GM04504 (cell line): ENCODE results near the gene YPEL1.

Experiments
- DNase-seq: peaks from one replicate; pipeline ENCODE4 v3.0.0-alpha.2; 2012; ENCODE audit warnings: low read depth

The YPEL1 gene, protein sequence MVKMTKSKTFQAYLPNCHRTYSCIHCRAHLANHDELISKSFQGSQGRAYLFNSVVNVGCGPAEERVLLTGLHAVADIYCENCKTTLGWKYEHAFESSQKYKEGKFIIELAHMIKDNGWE

DNA sequence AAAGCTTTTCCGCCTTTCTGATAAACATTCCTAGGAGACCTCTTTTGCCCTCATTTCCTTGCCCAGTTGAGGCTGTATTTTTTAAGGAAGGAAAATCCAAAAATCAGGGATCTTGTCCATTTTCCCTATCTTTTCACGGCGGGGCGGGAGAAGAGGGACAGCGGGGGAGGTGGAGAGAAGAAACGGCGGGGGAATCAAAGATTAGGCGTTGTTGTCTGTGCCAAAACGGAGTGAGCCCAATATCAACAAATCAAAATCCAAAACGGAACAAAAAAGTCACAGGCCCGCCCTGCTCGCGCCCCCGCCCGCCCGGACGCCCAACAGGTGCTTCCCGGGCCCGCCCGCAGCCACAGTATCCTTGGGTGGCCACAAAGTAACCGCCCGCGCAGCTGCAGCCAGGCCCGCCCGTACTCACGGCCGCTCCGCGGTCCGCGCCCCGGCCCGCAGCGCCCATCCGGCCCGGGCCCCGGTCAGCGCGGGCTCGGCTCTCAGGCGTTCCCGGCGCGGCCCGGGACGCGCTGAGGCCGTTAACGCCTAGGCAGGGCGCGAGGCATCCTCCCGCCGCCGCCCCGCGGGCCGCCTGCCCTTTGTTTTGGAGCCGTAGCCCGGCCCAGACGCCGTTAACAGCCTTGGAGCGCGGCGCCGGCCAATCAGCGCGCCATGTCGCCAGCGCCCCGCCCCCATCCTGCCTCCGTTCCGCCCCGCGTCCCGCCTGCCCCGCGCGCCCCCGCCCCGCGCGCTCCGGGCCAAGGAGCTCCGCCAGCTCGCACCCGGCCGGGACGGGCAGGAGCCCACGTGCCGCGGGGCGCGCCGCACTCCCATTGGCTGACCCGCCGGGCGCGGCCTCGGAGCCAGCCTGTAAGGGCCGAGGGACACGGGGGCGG is at the start of gene YPEL1:
Gene YPEL1 (minus strand): TSS at position 595 of the 884 bp plus-strand sequence. CDS start 25,050 bp downstream, outside the sequence.
- peak; percentile 90 for DNase-seq

DNA sequence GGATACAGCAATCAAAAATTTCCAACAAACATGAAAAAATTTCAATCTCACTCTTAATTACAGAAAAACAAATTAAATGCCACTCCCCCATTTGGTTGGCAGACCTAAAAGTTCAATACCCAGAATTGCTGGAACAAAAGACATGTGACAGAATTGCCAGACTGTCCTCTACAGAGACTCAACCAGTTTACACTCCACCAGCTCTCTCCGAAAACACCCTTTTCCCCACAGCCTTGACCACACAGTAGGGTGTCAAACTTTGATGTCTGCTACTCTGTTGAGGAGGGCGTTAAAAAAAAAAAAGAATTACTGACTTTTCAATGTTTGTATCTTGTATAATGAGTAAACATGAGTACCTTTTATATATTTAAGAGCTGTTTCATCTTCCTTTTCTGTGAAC is 44.7 kb upstream of the YPEL1 start:
- no peak for DNase-seq

DNA sequence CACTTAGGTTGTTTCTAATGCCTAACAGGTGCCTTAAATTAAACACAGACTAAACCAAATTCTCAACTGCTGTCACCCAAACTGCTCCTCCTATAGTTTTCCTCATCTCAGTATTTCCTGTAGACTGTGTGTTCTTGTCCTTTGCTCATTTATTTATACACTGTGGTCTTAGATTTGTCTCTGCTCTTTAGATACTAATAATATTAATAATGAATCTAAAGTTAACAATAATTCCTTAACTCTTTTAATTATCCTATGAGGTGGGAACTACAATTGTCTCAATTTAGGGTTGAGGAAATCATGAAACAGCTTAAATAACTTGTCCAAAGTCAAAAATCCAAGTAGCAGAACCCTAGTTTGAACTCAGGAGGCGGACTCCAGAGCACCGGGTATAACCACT is 43.9 kb upstream of the YPEL1 start:
- DNase-seq = no peak

DNA sequence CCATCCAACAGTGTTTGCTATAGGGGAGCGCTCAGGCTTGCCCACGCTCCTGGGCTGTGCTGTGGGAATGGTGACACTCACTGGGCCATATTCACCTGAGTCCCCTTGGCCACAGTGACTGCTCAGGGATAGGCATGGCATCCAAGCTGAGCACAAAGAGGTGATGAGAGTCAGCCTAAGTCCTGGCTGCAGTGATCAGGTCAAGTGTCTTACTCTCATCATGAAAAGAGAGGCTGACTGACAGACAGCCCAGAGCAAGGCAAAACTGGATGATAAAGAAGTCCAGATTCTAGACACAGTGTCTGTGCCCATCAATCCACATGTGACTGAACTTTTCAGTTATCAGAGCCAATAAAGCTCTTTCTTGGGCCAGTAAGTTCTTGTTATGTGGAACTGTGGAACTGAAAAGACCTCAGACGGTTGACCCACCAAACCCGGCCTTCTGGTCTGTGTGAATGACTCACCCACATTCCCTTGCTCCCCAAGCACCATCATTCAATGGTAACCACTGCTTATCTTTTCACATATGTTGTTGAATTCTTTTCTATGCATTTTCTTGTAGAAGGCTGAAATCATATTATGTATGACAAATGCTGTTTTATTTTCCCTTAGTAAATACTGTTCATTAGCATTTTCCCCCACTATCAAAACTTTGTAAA is 43.2 kb upstream of the YPEL1 start:
- DNase-seq = no peak

DNA sequence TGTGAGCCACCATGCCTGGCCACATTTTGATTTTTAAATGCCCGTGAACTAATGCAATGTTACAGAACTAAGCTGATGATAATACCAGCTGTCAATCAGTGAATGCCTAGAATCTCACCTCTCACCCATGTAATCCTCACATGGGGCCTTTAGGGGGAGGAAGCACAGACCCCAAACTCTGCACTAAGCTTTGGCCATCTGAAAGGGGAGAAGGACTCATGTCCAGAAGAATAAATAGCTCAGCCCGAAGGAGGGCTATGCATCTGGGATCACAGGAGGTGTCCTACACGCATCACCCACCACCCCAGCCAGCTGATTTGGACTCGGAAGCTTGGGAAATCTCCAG is 36.0 kb upstream of the YPEL1 start:
- DNase-seq = no peak

DNA sequence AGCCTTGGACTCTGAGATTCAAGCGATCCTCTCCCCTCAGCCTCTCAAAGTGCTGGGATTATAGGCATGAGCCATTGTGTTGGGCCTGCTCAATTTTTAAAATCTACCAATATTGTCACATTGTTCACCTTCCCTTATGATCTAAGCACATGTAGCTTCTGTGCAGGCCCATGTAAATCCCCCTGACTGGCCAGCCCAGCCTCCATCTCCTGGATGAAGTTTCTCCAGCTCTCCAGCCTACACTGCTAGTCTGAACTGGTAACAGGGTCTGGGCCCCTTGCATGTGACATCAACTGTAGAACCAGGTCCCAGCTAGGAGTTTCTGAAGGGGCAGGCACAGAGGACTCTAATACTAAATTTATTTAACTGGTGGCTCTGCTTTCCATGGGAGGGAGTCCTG is 32.8 kb upstream of the YPEL1 start:
- no peak for DNase-seq

DNA sequence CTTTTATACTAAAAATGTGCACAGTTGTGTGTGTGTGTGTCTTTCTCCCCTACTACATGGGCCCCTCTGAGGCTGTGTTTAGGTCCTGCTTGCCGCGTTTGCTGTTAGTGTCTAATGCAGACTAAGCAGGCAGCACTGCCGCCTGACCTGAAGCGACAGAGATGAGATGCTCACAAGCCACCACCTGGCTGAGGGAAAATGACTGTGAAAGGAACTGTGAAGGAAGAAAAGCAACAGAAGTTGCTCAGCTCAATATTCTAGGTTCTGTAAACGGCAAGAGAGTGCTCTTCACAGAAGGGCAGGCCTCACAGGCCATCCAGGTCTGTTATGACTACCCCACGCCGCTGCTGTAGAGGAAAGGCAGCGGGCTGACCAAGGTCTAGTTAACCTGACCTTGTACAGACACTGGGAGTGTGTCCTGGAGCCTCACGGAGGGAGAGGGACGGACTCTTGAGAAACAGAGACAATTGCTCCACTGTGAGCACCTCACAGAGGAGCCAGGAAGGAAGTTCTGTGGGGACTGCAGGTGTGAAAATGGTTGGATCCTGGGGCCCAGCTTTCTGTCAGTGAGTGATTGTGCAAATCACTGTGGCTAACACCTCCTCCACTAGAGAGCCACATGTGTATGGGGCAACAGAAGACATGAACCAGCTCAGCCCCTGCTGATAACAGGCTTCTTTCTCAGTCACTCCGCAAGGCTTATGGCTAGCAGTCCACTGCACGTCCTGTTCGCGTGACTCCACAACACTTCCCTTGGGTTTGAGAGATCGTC is 31.3 kb upstream of the YPEL1 start:
- no peak for DNase-seq

DNA sequence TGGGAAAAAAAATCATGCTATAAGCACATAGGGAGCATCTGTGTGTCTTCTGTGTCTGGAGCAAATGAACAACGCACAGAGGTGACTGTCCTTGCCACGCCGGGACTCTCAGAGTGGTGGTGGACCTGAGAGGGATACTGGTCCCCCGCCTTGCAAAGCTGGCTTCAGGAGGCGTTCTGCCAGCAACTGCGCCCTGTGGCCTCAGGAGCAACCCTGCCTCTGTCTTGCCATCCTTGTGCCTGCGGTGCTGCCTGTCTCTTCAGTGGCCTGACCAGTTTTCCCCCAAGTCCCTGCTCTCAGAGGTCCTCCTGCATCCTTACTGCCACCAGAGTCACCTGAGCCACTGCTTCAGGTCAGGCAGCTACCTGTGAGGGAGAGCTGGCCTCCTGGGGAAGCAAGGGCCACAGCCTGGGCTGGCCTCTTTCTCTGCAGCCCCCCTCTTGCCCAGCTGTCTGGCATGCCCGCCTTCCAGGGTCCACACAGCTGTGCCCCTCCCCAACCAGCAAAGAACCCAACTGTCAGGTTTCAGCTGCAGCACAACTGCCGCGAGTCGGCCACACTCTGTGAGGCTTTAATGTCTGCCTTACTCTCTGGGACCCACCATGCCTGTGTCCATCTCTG is 30.4 kb upstream of the YPEL1 start:
- DNase-seq = no peak

DNA sequence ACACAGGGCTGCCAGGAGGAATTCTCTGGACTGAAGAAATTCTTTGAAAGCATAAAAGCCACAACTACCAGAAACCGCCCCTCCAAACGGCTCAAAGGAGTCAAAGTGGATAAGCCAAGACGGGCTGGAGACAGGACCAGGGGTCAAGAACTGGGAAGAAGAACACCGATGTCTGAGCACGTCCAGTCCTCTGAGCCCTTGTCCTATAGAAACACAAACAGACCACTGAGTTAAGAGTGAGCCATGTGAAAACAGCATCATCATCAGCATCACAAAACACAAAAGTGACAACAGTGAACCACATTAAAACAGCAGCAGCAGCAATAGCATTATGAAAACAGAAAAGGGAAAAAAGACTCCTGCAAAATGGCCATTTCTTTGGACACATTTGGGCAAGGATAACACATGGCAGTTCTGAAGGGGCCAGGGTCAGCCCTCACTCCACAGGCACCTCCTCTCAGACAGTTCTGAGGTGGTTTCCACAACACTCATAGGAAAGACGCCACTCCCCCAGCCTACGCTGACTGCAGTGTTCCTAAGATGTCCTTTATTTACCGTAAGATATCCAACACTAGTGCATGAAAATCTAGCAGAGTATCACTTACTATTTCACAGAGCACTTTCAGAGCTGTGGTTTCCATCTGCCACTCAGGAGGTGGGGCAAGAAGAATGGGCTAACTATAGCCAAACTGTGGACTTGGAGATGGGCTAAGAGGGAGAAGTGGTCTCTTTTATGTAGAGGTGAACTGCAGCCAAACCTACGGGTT is 28.6 kb upstream of the YPEL1 start:
- no peak for DNase-seq

DNA sequence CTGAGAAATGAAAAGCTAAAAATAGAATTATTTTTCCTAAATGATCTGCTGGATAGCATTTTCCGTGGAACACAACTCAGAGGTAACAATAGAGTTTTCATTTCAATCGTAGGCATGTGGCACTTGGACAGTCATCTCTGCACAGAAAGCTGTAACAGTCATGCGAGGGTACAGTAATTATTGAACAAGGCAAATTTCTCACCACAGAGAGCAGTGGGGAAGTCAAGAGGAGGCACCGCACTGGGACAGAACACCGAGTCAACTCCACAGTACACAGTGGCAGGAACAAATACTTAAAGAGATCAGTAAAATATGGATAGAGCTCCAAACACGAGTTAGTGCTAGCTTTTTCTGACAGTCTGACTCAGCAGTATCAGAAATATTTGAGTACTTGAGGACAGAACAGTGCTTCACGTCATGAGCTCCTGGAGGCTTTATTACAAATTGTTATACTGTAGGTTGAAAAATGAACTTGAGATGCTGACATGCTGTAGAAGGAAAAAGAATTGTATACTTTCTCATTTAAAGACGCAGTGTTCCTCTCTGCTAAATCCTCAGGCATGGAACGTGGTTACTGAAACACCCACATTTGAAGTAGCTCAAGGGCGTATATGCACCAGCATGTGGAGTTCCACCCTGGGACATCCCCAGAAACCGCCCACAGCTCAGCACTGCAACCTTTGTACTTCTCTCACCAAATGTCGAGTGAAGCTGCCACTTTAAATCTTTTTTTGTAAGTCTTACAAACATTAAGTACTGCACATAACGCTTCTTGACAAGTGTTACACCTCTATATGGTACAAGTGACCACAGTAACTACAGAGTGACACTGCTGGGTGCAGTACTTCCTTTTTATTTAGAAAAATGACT is 27.4 kb upstream of the YPEL1 start:
- DNase-seq = no peak

DNA sequence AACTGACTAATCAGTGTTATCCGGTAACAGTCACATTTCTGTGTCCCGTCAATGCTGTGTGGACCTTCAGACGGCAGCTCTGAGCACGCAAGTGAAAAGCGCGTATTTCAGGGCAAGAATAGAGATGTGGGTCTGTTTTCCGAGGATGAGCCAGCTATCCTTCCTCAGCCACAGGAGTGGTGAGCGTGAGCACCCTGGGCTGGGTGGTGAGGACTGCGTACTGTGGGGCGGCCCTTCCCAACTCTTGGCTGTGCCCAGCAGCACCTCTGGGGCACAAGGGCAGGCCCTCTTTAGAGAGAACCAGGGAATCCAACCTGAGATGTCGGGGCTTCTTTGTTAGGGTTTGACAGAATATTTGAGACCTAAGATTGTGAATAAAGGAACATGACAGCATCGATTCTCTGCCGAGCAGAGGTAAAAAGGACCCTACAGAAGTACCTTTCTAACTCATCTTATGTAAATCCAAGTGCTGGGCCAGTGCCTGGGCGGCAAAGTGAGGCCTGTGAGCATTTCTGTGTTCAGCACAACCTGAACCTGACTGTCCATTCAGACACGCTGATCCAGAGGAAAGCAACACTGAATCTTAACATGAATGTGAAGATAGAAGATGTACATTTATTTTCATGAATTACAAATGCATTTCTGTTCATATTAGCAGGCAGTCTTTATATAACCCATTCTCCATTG is 26.5 kb upstream of the YPEL1 start:
- no peak for DNase-seq

DNA sequence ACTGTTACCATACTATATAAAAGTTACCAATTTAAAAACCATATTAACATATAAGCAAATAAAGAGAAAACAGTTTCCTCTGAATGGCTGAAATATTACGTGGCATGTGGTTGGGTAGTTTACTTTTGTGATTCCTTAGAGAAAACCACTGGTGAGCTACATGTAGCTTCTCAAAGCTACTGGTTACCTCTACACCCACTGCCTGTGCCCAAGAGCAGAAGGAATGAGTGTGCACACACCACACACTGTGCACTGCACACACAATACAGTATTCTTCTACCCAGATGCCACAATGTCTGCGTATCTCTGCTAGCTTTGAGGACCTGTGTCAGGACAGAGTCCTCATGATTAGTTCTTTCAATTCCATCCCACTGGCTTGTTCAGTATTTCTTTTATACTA is 25.5 kb upstream of the YPEL1 start:
- DNase-seq = no peak

DNA sequence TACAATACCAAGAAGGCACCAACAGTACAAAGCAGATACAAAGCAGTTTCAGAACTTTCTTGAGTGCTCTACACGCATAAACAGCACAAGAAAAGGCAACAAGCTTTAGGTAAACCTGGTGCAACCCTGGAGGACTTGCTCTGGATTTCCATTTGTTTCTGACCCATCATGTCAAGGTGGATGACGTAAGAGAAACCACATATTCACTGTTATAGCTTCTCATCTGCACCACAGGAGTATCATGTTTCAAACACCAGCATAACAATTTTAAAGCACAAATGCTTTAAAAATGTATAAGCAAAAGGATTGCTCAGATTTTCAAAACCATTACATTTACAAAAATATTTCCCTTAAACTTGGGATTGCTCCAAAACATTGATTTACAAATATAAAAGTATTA is 25.0 kb upstream of the YPEL1 start:
- DNase-seq = no peak

DNA sequence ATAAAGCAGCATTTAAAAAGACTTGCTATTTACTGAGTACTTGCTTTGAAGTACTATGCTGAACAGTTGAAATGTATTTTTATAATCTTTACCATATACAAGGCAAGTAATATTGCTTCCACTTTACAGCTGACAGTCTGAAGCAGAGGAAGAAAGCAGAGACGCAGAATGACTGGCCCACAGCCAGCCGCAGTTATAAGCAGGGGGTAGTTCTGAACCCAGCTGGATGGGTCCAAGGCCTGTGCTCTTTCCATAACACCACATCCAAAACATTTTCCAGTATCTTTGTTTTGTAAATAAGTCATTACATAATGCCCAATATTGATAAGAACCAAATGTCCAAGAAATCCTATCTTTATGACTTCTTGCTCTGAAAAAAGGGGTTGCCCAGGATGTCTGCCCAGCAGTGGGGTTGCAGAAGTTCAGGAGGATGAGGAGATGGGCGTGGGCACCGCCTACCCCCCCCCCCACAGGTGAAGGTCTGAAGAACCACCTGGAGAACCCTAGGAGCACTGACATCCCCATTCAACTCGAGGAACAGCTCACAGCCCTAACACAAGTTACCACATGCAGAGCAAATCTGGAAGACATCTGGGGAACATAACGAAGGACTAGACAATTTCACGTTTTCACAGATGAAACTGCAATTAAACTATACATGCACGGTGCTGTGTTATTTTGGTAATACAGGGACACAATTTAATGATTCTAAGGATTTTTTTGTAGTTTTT is 24.2 kb upstream of the YPEL1 start:
- no peak for DNase-seq

DNA sequence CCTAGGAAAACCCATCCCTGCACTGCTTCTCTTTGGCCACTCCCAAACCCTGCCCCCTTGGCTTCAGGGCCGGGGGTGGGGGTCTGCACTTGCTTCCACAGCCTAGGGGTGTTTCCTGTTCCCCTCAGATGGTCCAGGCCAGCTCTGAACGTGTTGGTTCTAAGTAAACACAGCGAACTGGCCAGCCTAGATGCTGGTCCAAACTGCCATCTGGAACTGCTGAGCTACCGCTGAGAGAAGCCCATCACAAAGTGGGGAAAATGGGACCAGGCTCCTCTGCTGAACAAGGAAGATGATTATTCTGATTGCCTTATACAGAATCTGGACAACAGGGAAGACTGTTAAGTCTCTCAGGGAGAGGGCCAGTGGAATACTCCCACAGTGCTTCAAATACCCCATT is 23.5 kb upstream of the YPEL1 start:
- no peak for DNase-seq

DNA sequence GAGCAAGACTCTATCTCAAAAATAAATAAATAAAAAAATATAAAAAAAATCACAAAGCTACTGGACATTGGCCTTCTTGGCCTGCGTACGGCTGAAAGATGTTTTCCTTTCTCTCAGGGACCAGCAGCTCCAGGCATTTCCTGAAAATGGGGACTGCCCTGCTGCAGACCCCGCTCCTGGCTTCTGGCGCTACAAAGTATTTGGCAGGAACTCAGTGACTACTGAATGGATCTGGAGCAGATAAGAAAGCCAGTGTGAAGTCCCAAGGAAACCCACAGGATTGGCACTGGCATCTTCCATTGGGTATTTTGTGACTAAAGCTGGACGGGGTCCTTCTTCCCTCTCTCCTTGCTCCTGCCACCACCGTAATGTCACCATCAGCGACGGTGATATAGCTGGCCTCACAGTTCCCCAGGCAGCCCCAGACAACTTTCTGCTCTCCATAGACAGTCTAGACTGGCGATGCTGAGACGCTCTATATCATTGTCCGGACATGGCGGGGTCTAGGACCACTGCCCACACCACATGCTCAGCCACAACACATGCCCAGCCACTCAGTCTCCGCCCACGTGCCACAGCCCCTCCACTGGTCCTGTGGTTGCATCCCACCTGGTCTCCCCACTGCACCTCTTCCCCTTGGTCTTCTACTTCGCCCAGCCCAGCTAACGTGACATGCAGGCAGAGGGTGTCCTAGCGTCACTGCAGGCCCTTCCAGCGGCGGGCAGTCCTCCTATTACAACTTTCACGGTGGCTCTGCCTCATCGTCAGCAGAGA is 22.7 kb upstream of the YPEL1 start:
- DNase-seq = no peak

DNA sequence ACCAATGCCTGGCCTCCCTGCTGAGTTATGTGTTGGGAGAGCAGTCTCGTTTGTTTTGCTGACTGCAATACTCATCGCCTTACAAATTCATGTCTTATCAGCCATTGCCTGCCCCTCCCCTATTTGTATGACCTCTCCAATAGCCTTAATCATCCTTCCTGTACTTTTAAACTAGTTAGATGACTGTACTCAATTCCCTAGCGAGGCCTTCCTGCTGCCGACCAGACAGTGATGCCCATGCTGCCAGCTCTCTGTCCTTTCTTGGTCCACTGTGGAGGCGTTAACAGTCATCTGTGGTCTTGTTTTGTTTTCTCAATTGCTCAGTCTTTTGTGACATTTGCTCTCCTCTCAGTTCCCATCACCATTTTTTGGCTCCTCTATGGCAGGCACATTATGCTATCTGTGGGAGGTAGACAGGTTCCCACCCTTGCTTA is 20.3 kb upstream of the YPEL1 start:
- DNase-seq = no peak

DNA sequence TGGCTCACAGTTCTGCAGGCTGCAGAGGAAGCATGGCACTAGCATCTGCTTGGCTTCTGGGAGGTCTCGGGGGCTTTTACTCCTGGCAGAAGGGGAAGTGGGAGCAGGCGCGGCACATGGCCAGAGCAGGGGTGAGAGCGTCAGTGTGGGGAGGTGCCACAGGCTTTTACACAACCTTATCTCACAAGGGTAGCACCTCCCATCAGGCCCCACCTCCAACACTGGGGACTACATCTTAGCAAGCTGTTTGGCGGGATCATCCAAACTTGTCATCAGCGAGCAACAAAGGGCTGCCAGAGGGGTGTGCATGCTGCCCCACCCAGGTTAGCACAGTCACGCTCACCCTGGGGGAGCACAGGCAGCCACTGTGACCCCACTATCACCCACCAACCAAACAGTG is 18.9 kb upstream of the YPEL1 start:
- DNase-seq = no peak
